Neural progenitor cell (in vitro differentiated cells): Measurements from ENCODE around the gene RAB11FIP3.
A peak's percentile ranks its signal among the peaks of the same experiment; 100 is the strongest.

Experiments
- EZH2 ChIP-seq: fragments of 200-600 bp; sonication (generic); IDR thresholded peaks from 2 replicates; pipeline ENCODE4 v1.6.1; 2017; ENCODE audit warnings: antibody characterized with exemption, mild to moderate bottlenecking, moderate library complexity
- TF ChIP-seq, protein P1 (sequence below): fragments of 200-600 bp; sonication (generic); IDR thresholded peaks from 2 replicates; pipeline ENCODE4 v1.5.1; 2017; ENCODE audit warnings: antibody characterized with exemption, mild to moderate bottlenecking

DNA sequence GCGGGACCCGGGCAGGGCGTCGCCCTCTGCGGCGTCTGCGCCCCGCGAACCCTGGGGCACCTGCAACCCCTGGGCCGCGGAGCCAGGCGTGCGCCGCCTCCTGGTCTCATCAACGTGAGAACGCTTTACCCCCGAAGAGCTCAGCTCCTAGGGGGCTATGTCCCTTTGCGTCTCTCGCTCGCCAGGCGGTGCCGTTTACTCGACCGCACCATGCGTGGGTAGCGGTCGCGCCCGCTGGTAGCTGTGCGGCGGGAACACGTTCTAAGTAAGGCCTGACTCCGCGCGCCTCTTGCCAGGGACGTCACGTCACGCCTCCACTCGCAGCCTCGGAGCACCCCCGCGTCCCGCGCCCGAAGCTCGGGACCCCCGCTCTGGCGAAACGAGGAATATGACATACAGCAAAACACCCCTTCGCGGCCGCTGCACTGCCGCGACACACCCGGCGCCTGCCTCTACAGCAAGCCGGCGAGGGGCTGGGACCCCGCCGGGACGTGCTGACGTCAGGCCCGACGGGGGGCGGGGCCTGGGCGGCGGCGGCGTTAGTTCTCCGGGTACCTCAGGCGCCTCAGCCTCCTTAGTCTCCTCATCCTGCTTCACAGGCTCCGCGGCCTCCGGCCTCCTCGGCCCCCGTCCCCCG is at the start of gene RAB11FIP3:
- TF ChIP-seq, protein P1, sequence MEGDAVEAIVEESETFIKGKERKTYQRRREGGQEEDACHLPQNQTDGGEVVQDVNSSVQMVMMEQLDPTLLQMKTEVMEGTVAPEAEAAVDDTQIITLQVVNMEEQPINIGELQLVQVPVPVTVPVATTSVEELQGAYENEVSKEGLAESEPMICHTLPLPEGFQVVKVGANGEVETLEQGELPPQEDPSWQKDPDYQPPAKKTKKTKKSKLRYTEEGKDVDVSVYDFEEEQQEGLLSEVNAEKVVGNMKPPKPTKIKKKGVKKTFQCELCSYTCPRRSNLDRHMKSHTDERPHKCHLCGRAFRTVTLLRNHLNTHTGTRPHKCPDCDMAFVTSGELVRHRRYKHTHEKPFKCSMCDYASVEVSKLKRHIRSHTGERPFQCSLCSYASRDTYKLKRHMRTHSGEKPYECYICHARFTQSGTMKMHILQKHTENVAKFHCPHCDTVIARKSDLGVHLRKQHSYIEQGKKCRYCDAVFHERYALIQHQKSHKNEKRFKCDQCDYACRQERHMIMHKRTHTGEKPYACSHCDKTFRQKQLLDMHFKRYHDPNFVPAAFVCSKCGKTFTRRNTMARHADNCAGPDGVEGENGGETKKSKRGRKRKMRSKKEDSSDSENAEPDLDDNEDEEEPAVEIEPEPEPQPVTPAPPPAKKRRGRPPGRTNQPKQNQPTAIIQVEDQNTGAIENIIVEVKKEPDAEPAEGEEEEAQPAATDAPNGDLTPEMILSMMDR: peak; percentile 45
- peak; percentile 52 for TF ChIP-seq EZH2
